HCT116 (cell line): ENCODE measurements around the gene PGLYRP4.

Experiments used
- CTCF ChIP-seq, 3 experiments: fragments of 200-600 bp in 1 of 3; sonication (generic) in 1 of 3; IDR thresholded peaks in 2 of 3; conservative IDR thresholded peaks in 1 of 3; 2 replicates each; pipeline ENCODE4 v1.5.1; 2012 to 2017; ENCODE audit warnings: low read depth in 2 of 3, low read length in 2 of 3, antibody characterized with exemption in 1 of 3, borderline replicate concordance in 1 of 3, control low read depth in 1 of 3, mild to moderate bottlenecking in 1 of 3, mixed read lengths in 1 of 3, mixed run types in 1 of 3, moderate library complexity in 1 of 3; ENCODE audit not compliant: insufficient read depth in 1 of 3
- EZH2 ChIP-seq: fragments of 200-600 bp; sonication (generic); IDR thresholded peaks from 2 replicates; pipeline ENCODE4 v1.6.1; 2017; ENCODE audit warnings: antibody characterized with exemption, mixed run types
- RAD21 ChIP-seq: IDR thresholded peaks from 2 replicates; pipeline ENCODE4 v1.6.1; 2012; ENCODE audit warnings: low read depth, mild to moderate bottlenecking

GRCh38 chr1:153324912-153325311 lies 23.7 kb downstream of the PGLYRP4 start:
- TF ChIP-seq RAD21 (no peak), CTCF (IDR thresholded peaks at IDR 0.05 in 2 of 3, conservative IDR thresholded peaks at IDR 0.05 in 1 of 3; ENCODE audit: borderline replicate concordance in 1 of 3, insufficient read depth in 1 of 3, low read depth in 2 of 3, low read length in 2 of 3) (no peak), EZH2 (no peak)
